HCT116 (cell line): Measurements from ENCODE around the gene MICOS13. TPM values are rescaled to one million over a fixed set of nuclear protein-coding genes. Genes with fewer than 3 reads are reported as not detected.

Experiments
- ATAC-seq: fragments of 200-7000 bp; cut with Tn5 transposase; 2 replicates; pipeline ENCODE4 v1.9.1; 2020; ENCODE audit warnings: mild to moderate bottlenecking, moderate library complexity
- BruUV-seq: library from RNA; stranded (reverse); fragments of 400-500 nt; replicated peaks from 2 replicates; lab custom pipeline; 2021; lab: Mats Ljungman, UMichigan
- CTCF ChIA-PET: fragments of 300-600 bp; sonication (Branson Sonifier 250); formaldehyde crosslinking; loops from one replicate; lab custom pipeline; 2021; ENCODE audit warnings: antibody characterized with exemption; lab: Charles Lee
- POLR2A ChIA-PET: fragments of 300-600, 350-600 bp; sonication (Branson Sonifier 250); formaldehyde crosslinking; loops from one replicate; lab custom pipeline; 2021; ENCODE audit warnings: antibody characterized with exemption; lab: Charles Lee
- RAD21 ChIA-PET, 2 experiments: fragments of 300-600 bp; sonication (Branson Sonifier 250); formaldehyde crosslinking; loops; one replicate each; lab custom pipeline; 2023; ENCODE audit warnings: low total read pairs in 2 of 2; ENCODE audit not compliant: uncharacterized antibody in 2 of 2, unreplicated experiment in 2 of 2, low non-redundant PET in 1 of 2; lab: Charles Lee
- DNase-seq: peaks from one replicate; pipeline ENCODE4 v3.0.0-alpha.2; 2010; ENCODE audit warnings: low read depth, low spot score
- H2AFZ ChIP-seq: fragments of 200-600 bp; shearing (Covaris generic), sonication (generic); 2 replicates; pipeline ENCODE4 v1.6.1; 2017; ENCODE audit warnings: low read depth, mixed run types, mixed read lengths, antibody characterized with exemption, low read length; ENCODE audit not compliant: poor library complexity, severe bottlenecking
- H3K27ac ChIP-seq: 2 replicates; pipeline ENCODE4 v1.5.1; 2012; ENCODE audit warnings: low read depth, low read length
- H3K27me3 ChIP-seq: fragments of 200-600 bp; sonication (generic); 2 replicates; pipeline ENCODE4 v1.6.1; 2016; ENCODE audit warnings: mixed run types, low read length, mixed read lengths; ENCODE audit not compliant: insufficient read depth
- H3K36me3 ChIP-seq, 2 experiments: fragments of 200-500 bp in 1 of 2; fragments of 200-600 bp in 1 of 2; sonication (Bioruptor generic) in 1 of 2; sonication (generic) in 1 of 2; 2 replicates each; pipeline versions ENCODE4 v1.5.1 to v1.6.1; 2014 to 2016; ENCODE audit warnings: low read length in 2 of 2, inconsistent platforms in 1 of 2, mixed read lengths in 1 of 2, mixed run types in 1 of 2; ENCODE audit not compliant: insufficient read depth in 2 of 2, control insufficient read depth in 1 of 2
- H3K4me1 ChIP-seq, 2 experiments: fragments of 200-600 bp in 1 of 2; sonication (generic) in 1 of 2; 2 replicates each; pipeline versions ENCODE4 v1.5.1 to v1.6.1; 2012 to 2017; ENCODE audit warnings: low read length in 2 of 2, inconsistent platforms in 1 of 2, mild to moderate bottlenecking in 1 of 2, mixed read lengths in 1 of 2, mixed run types in 1 of 2, moderate library complexity in 1 of 2; ENCODE audit not compliant: insufficient read depth in 2 of 2, control insufficient read depth in 1 of 2
- H3K4me2 ChIP-seq: fragments of 200-600 bp; sonication (generic); 2 replicates; pipeline ENCODE4 v1.6.1; 2017; ENCODE audit warnings: mixed run types, low read length, mixed read lengths
- H3K4me3 ChIP-seq, 2 experiments: fragments of 200-600 bp in 1 of 2; sonication (generic) in 1 of 2; replicated peaks in 1 of 2; 2 replicates each; pipeline ENCODE4 v1.5.1; 2011 to 2016; ENCODE audit warnings: low read length in 2 of 2, control low read depth in 1 of 2, low read depth in 1 of 2, mild to moderate bottlenecking in 1 of 2, mixed read lengths in 1 of 2, mixed run types in 1 of 2
- H3K79me2 ChIP-seq: fragments of 200-600 bp; sonication (generic); 2 replicates; pipeline ENCODE4 v1.6.1; 2017; ENCODE audit warnings: mild to moderate bottlenecking, mixed run types, low read length, moderate library complexity, mixed read lengths; ENCODE audit not compliant: insufficient read depth
- H3K9ac ChIP-seq: fragments of 200-600 bp; sonication (generic); 2 replicates; pipeline ENCODE4 v1.6.1; 2016; ENCODE audit warnings: low read length, mixed read lengths
- H3K9me2 ChIP-seq: fragments of 200-600 bp; sonication (generic), shearing (Covaris generic); 2 replicates; pipeline ENCODE4 v1.6.1; 2017; ENCODE audit warnings: mixed run types, mild to moderate bottlenecking, moderate library complexity; ENCODE audit not compliant: insufficient read depth
- H3K9me3 ChIP-seq, 2 experiments: fragments of 200-500 bp in 1 of 2; fragments of 200-600 bp in 1 of 2; sonication (Bioruptor generic) in 1 of 2; sonication (generic) in 1 of 2; 2 replicates each; pipeline ENCODE4 v1.6.1; 2014 to 2017; ENCODE audit warnings: low read length in 2 of 2, mixed read lengths in 2 of 2, inconsistent platforms in 1 of 2, low read depth in 1 of 2, mild to moderate bottlenecking in 1 of 2, mixed run types in 1 of 2, moderate library complexity in 1 of 2; ENCODE audit not compliant: control insufficient read depth in 1 of 2, insufficient read depth in 1 of 2
- H4K20me1 ChIP-seq: fragments of 200-600 bp; sonication (generic), shearing (Covaris generic); 2 replicates; pipeline ENCODE4 v1.6.1; 2017; ENCODE audit warnings: mixed run types, mild to moderate bottlenecking, moderate library complexity; ENCODE audit not compliant: insufficient read depth
- ATF3 ChIP-seq: IDR thresholded peaks from 2 replicates; pipeline ENCODE4 v1.6.1; 2012
- CBX3 ChIP-seq: IDR thresholded peaks from 2 replicates; pipeline ENCODE4 v1.6.1; 2012; ENCODE audit warnings: low read depth
- CEBPB ChIP-seq: IDR thresholded peaks from 2 replicates; pipeline ENCODE4 v1.6.1; 2012; ENCODE audit warnings: low read depth
- EGR1 ChIP-seq: IDR thresholded peaks from 2 replicates; pipeline ENCODE4 v1.6.1; 2012; ENCODE audit warnings: low read depth
- ELF1 ChIP-seq: IDR thresholded peaks from 2 replicates; pipeline ENCODE4 v1.6.1; 2012; ENCODE audit warnings: low read depth, borderline replicate concordance
- EZH2 ChIP-seq: fragments of 200-600 bp; sonication (generic); IDR thresholded peaks from 2 replicates; pipeline ENCODE4 v1.6.1; 2017; ENCODE audit warnings: antibody characterized with exemption, mixed run types
- JUND ChIP-seq: IDR thresholded peaks from 2 replicates; pipeline ENCODE4 v1.6.1; 2012
- POLR2A ChIP-seq: IDR thresholded peaks from 2 replicates; pipeline ENCODE4 v1.7.0; 2011; ENCODE audit warnings: borderline replicate concordance; ENCODE audit not compliant: insufficient read depth, insufficient read length; ENCODE audit errors: extremely low read depth
- POLR2AphosphoS5 ChIP-seq: IDR thresholded peaks from 2 replicates; pipeline ENCODE4 v1.6.1; 2011; ENCODE audit warnings: mild to moderate bottlenecking, low read depth, low read length, moderate library complexity
- RAD21 ChIP-seq: IDR thresholded peaks from 2 replicates; pipeline ENCODE4 v1.6.1; 2012; ENCODE audit warnings: low read depth, mild to moderate bottlenecking
- SIN3A ChIP-seq: IDR thresholded peaks from 2 replicates; pipeline ENCODE4 v1.6.1; 2012; ENCODE audit warnings: low read depth
- SP1 ChIP-seq: IDR thresholded peaks from 2 replicates; pipeline ENCODE4 v1.6.1; 2012; ENCODE audit warnings: low read depth
- TCF7L2 ChIP-seq: IDR thresholded peaks from 2 replicates; pipeline ENCODE4 v1.7.0; 2011; ENCODE audit warnings: borderline replicate concordance, inconsistent platforms; ENCODE audit not compliant: insufficient read depth, insufficient read length; ENCODE audit errors: extremely low read depth
- ZFX ChIP-seq: fragments of 450-650 bp; IDR thresholded peaks from 2 replicates; pipeline ENCODE4 v1.6.1; 2017
- ZNF274 ChIP-seq: fragments of 200-500 bp; sonication (Bioruptor generic); IDR thresholded peaks from 2 replicates; pipeline ENCODE4 v1.6.1; 2014; ENCODE audit warnings: mild to moderate bottlenecking, low read depth, low read length, inconsistent platforms
- intact Hi-C: fragments of 100-400 bp; cut with micrococcal nuclease; formaldehyde crosslinking; loops from 2 replicates; pipeline ENCODE4 v1.10.0; 2022
- total RNA-seq: library from RNA; stranded (reverse); gene quantifications from one replicate; pipeline ENCODE4 v1.2.1, GENCODE V29; 2021; ENCODE audit not compliant: unreplicated experiment
- TF ChIP-seq, protein P1 (sequence below): IDR thresholded peaks from 2 replicates; pipeline ENCODE4 v1.6.1; 2011; ENCODE audit warnings: mild to moderate bottlenecking, low read length, moderate library complexity; ENCODE audit not compliant: insufficient replicate concordance; ENCODE audit errors: extremely low read depth

The MICOS13 gene
- total RNA-seq, 1 experiment from 2014 or later: 61.6 TPM

DNA sequence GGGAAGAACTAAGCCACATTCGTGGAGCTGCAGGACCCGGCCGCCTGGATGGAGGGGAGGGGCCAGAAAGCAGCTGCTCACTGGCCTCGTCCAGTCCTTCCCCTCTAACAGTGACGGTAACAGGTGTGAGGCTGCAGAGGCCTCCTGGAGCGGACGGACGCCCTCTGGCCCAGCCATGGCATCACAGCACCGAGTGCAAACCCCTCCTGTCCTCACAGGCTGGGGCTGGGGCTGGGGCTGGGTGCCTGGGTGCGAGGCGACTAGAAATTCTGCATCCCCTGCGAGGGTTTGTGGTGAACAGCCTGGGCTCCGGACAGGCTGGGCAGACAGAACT lies 3.6 kb downstream of the MICOS13 start:
- Histone ChIP-seq H3K4me2 (no peak overlapping the region), H2AFZ (no peak overlapping the region), H3K36me3 (no peaks in the 10 kb centered on the region), H3K27me3 (no peaks in the 10 kb centered on the region), H3K9me3 (no peaks in the 10 kb centered on the region), H4K20me1 (no peaks in the 10 kb centered on the region), H3K9ac (no peak overlapping the region), H3K79me2 (peaks cover 12% of the 10 kb centered on the region), H3K4me3 (no peak overlapping the region), H3K27ac (no peak overlapping the region), H3K9me2 (no peaks in the 10 kb centered on the region), H3K4me1 (peaks cover 5 to 17% of the 10 kb centered on the region in 2 experiments; a peak in 2 of 4 replicates)
- ATAC-seq: no peak
- ChIA-PET RAD21 (no interaction called here), CTCF (interaction anchor here (1.3 kb wide), 1 partner anchor 10 kb away, joined by 5 read pairs; no protein-coding TSS in a partner anchor), POLR2A (no interaction called here)
- intact Hi-C loops: no loop called here
- BruUV-seq: no TSS peak
- TF ChIP-seq ZNF274 (no peak), EGR1 (no peak), ZFX (no peak), SP1 (no peak), CBX3 (no peak), JUND (no peak), TCF7L2 (no peak)
- DNase-seq: no peak

DNA sequence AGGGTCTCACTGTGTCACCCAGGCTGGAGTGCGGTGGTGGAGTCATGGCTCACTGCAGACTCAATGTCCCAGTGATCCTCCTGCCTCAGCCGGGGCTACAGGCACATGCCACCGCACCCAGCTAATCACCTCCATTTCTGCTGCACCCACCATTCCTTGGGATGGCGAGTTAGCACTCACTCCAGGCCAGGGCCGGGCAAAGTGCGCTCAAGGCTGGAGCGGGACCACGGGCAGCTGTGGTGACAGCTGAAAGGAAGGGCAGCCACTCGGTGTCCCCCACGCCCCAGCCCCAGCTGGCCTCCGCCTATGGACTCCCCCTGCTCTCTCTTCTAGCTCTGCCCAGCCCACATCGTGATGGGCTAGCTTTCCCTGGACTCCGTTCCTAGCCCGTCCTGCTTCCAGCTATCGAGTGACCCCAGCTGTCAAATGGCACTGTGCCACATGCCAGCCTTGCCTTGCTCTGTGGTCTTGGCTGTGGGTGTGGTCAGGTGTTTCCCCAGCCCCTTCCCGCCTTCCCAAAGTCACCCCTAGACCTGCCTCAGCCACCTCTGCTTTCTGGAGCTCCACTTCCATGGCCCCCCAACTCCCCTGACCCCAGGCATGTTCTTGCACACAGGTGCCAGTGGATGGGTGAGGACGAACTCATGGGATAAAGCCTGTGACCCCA lies 4.1 kb downstream of the MICOS13 start:
- intact Hi-C loops: no loop called here
- ChIA-PET POLR2A (no interaction called here), RAD21 (no interaction called here), CTCF (interaction anchor here (0.5 to 1.3 kb wide), 2 partner anchors 11 to 96 kb away, joined by 3 to 5 read pairs; no protein-coding TSS in a partner anchor)
- H2AFZ ChIP-seq: no peak overlapping the region
- no peak overlapping the region for H3K4me2 ChIP-seq
- TF ChIP-seq, protein P1, sequence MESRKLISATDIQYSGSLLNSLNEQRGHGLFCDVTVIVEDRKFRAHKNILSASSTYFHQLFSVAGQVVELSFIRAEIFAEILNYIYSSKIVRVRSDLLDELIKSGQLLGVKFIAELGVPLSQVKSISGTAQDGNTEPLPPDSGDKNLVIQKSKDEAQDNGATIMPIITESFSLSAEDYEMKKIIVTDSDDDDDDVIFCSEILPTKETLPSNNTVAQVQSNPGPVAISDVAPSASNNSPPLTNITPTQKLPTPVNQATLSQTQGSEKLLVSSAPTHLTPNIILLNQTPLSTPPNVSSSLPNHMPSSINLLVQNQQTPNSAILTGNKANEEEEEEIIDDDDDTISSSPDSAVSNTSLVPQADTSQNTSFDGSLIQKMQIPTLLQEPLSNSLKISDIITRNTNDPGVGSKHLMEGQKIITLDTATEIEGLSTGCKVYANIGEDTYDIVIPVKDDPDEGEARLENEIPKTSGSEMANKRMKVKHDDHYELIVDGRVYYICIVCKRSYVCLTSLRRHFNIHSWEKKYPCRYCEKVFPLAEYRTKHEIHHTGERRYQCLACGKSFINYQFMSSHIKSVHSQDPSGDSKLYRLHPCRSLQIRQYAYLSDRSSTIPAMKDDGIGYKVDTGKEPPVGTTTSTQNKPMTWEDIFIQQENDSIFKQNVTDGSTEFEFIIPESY: no peak
- TF ChIP-seq ZNF274: no peak
- no peak for TF ChIP-seq TCF7L2
- no peak for TF ChIP-seq RAD21
- TF ChIP-seq CBX3: no peak
- no peak for TF ChIP-seq CEBPB
- TF ChIP-seq EGR1: no peak
- no peak for TF ChIP-seq SIN3A
- TF ChIP-seq EZH2: no peak
- no peak for TF ChIP-seq POLR2A
- no peak for TF ChIP-seq POLR2AphosphoS5
- TF ChIP-seq ATF3: no peak
- TF ChIP-seq ELF1: no peak
- H3K9ac ChIP-seq: no peak overlapping the region
- H3K4me3 ChIP-seq: no peak overlapping the region
- no peaks in the 10 kb centered on the region for H3K27me3 ChIP-seq
- no peaks in the 10 kb centered on the region for H4K20me1 ChIP-seq
- H3K9me2 ChIP-seq: no peaks in the 10 kb centered on the region
- peaks cover 4 to 15% of the 10 kb centered on the region in 2 experiments; a peak in 2 of 4 replicates for H3K4me1 ChIP-seq
- ATAC-seq: no peak
- no peak for DNase-seq
- no TSS peak for BruUV-seq
- no peak overlapping the region for H3K27ac ChIP-seq
- H3K36me3 ChIP-seq: no peaks in the 10 kb centered on the region
- no peaks in the 10 kb centered on the region for H3K9me3 ChIP-seq
- H3K79me2 ChIP-seq: peaks cover 12% of the 10 kb centered on the region
